Activated CD4-positive, alpha-beta T cell treated with anti-CD3 and anti-CD28 coated beads for 1 hour (primary cell): ENCODE measurements around the gene SLC22A12.

Experiments used
- DNase-seq: peaks from one replicate; pipeline ENCODE4 v3.0.0-alpha.2; 2020

SLC22A12 gene

DNA sequence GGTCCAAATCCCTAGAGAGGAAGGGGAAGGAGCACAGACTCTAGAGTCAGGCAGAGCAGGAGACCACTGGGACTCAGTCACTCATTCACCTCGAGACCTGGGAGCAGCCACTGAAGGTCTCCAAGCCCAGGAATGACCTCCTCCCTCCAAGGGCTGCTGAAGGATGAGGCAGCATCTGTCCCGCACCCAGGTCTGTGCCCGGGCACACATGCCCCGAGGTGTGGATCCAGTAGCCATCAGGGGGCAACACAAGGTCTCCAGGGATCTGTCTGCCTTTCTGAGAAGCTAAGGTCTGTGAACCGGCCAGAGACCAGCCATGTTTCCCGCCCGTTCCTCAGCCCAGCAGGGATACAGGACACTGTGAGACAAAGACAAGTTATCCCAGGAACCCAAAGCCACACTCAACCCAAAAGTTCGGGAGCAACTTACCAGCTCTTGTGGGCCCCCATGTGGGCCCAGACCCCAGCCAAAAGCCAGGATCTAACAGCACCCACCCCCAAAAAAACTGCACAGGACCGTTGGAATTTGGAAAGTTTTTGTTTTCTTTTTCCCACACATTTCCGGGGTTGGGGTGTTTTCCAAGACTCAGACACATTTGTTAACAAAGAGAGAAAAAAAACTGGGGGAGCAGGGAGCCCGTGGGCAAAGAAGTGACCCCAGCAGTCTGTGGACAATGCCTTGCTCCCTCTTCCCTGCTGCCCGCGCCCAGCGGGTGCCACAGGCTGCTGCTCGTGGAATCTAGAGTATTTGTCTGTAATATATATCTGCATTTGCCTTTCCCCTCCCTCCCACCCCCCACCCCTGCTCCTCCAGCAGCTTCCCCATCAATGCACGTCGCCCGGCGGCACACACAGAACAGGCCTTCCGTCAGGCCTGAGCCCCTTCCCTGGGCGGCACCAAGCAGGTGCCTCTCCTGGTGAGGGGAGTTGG, 14.9 kb downstream of the SLC22A12 start:
- no peak for DNase-seq

DNA sequence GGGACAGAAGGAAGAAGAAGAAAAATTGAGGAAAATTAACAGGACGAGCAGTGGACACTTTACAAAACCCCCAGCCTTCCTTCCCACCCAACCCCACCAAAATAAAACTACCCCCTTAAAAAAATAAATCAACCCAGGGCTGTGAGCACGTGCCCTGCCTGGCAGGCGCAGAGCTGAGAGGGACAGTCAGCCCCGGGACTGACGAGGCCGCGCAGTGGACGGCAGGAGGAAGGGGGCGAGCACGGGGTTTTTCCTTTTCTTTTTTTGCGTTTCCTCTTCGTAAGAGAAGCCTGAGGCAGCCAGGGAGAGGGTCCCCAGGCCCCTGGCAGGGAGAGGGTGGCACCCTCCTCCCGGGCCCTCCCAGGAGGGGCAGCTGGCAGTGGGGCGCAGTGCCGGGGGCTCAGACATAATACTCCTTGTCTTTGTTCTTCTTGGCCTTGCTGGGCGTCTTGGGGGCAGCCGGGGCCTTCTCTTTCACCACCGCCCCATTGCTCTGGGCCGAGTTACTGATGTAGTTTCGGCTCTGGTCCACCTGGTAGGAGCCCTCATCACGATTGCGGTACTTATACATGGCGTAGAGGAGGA, 15.9 kb downstream of the SLC22A12 start:
- no peak for DNase-seq

DNA sequence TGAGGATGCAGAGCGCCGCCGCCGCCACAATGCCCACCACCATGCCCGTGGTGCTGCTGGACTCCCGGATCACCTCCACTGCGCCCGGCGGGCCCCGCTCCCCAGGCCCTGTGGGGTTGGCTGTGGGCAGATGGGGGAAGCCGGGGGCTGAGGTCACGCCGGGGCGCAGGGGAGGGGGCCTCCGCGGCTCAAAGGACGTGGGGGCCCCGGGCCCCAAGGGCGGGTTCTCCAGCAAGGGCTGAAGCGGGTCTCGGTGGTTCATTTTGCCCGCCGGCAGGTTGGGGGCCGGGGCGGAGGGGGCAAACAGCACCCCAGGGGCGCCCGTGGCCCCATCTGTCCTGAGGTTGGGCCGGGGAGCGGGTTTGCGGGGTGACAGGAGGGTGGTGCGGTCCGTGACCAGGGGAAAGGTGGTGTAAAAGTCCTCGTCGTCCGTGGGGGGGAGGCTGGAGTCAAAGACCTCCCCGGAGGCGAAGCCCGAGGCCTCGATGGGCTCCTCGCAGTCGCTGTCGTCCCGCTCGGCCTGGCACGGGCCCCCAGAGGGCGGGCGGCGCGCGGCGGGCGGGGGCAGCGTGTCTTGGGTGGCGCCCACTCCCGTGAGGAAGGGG, 16.5 kb downstream of the SLC22A12 start:
- no peak for DNase-seq

GRCh38 chr11:64608046-64608445, 17.0 kb downstream of the SLC22A12 start:
- DNase-seq, result no peak

GRCh38 chr11:64608636-64609035, 17.6 kb downstream of the SLC22A12 start:
- DNase-seq, result no peak

- no peak for DNase-seq
Measured at GRCh38 chr11:64609436-64610047, 18.5 kb downstream of the SLC22A12 start.

DNA sequence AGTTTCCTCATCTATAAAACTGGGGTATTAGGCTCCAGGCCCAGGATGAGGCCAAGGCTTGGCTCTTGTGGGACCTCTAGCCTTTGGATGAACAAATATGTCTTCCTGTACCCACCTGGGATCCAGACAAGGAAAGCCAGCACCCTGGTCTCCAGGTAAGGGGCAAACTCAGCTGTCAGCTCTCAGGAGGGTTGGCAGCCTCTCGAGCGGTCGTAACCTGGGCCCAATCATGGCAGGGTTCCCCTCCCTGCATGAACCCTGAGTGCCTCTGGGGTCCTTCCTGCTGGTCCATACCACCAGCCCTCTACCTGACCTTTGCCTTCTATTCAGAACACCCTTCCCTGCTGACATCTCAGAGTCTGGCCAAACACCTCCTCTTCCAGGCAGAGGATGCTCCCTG, 19.6 kb downstream of the SLC22A12 start:
- DNase-seq, result no peak

GRCh38 chr11:64611176-64611575, 20.2 kb downstream of the SLC22A12 start:
- DNase-seq, result no peak

DNA sequence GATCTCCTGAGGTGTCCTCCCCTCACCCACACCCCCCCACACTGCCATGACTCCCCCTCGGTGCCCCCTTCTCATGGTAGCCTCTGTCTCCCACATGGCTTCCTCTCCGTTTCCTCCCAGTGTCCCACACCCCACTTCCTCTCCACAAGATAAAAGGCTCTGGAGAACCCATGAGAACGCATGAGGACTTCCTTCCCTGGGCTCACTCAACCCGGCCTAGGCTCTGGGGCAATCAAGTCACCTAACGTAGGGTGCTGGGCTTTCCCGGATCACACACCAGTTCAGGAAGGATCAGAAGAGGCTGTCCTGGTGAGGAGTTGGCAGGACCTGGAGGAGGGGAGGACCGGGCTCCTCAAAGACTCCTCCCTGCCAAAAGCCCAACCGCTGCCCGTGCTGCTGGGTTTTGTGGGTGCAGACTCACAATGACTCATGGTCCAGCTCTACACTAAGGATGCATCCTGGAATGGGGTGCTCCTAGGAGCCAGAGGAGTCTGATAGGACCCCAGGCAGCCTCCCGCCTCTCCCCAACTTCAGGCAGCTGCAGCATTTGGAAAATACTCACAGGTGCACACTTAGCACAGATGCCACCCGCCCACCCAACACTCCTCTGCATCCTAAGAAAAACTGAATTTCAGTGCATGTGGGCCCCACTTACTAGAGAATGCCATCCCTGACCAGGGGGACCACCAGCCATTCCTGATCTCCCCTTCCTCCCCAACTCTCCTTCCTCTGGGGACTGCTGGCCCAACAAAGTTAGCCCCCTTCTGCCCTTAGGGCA, 21.0 kb downstream of the SLC22A12 start:
- no peak for DNase-seq

- no peak for DNase-seq
Measured at GRCh38 chr11:64613648-64614047, 22.6 kb downstream of the SLC22A12 start.

GRCh38 chr11:64614917-64615316, 23.9 kb downstream of the SLC22A12 start:
- DNase-seq, result no peak

DNA sequence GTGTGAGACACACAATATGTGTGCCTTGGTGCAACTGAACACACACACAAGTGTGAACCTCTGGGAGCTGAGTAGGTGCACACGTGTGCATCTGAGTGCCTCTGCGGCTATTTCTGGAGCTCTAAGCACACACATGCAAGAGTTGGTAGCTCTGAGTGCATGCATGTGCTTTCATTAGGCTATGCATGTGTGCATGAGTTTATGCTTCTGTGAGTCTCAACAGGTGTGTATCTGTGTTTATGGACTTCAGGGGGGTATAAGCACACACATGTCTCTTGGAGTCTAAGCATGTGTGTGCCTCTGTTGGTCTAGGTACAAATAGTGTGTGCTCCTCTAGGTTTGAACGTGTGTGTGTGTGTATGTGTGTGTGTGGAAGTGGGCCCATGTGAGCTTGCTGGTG, 25.8 kb downstream of the SLC22A12 start:
- no peak for DNase-seq

GRCh38 chr11:64619196-64619595, 28.2 kb downstream of the SLC22A12 start:
- DNase-seq, result no peak

DNA sequence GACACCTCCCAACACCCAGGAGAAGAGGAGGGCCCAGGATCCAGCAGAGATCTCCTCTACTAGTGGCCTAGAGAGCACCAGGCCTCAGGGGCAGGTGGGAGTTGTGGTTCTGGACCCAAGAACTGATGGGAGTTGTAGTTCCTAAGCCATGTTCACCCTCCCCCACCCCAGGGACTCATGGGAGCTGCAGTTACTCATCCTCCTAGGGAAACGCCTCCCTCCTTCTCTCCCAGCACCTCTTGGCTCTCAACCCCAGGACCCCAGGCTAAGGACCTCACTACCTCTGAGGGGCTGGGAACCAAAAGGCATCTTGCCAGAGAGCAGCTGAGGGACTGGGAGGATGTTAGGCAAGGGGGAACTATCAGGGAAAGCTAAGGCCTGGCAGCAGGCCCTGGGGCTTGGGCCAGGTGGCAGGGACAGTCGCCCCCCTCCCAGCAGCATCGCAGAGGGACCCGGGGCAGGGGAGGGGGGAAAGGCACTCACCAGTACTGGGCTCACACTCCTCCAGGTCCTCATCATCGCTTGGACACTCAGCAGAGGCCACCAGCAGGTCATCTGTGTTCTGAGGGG, 28.9 kb downstream of the SLC22A12 start:
- no peak for DNase-seq

DNA sequence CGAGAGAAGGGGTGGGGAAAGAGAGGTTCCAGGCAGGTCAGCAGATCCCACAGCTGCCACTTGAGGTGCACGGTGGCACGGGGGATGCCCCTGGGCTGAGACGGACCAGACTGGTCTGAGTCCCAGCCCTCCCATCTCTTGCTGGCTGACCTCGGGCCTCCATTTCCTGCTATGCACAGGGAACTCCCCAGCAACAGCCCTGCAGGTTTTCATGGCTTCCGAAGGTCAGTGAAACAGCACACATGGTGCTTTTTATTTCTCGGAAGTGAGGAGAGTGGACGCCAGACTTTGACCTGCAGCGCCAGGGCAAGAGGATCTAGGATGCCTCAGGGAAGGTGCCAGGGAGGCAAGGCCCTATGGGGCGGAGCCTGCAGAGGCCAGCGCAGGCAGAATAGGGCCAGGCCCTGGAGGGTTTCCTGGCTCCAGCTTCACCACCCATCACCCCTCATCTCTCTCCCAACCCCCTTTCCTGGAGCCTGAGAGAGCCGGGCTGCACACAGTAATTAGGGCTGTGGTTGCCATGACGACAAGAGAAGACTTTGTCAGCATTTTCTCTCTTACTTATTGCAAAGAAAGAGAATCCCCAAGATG, 29.5 kb downstream of the SLC22A12 start:
- DNase-seq, result no peak

DNA sequence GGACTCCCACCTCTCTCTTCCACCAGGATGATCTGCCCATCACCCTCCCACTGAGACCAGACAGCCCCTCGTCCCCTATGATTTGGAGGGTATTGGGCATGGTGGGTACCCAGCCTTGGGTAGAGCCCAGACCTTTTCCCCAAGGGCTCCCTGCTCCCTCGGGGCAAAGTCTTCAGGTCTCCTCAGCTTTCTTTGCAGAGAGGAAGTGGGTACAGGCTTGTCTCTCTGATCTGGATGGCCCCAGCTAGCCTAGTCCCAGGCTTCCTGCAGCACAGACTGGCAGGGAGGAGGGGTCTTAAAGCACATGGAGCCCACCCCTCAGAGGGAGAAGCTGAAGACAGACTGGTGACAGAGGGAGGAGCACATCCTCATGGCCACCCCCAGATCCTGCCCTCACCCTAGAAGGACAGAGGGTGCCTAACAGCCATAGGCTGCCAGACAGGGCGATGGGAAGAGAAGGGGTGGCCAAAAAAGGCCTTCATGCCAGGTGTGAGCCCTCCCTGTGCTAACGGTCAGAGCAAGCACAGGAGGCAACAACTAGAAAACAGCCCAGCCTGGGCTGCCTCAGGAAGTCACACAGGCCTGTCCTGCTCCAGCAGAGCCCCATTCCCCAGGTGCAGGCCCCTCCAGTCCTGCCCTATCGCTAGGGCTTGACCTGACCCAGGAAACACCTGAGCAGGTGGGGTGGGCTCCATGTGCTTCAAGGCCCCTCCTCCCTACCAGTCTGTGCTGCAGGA, 30.4 kb downstream of the SLC22A12 start:
- no peak for DNase-seq

DNA sequence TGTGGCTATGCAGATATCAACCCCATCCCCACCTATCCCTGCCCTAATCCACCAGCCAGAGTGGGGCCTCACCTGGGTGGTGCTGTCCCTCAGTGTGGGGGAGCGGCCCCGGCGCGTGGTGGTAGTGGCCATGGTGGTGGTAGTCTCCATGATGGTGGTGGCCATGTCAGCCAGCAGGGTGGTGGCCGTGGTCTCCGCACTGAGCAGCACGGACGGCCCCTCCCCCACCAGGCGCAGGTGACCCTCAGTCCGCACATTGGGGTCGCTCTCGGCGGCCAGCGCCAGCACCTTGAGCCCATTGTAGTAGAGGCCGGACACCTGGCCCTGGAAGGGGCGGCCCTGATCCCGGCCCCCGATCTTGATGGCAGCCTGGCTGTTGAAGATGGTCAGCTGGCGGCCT, 31.7 kb downstream of the SLC22A12 start:
- no peak for DNase-seq

- DNase-seq, result no peak
Measured at GRCh38 chr11:64624883-64625481, 34.0 kb downstream of the SLC22A12 start.

DNA sequence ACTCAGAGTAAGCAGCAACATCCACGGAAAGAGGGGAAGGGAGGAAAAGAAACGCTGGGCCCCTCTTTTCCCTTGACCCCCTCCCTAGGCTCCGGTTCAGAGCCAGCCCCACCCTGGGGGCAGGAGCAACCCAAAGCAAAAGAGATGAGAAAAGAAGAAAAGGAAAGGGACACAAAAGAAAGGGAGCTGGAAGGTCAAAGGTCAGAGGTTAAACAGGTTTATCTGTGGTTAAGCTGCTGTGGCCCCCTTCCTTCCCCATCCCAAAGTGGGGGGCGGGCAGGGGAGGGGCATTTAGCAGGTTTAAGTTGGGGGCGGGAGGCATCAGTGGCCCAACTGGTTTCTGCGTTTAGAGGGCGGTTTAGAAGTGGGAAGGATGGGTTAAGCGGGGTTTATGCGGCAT, 35.6 kb downstream of the SLC22A12 start:
- no peak for DNase-seq

DNA sequence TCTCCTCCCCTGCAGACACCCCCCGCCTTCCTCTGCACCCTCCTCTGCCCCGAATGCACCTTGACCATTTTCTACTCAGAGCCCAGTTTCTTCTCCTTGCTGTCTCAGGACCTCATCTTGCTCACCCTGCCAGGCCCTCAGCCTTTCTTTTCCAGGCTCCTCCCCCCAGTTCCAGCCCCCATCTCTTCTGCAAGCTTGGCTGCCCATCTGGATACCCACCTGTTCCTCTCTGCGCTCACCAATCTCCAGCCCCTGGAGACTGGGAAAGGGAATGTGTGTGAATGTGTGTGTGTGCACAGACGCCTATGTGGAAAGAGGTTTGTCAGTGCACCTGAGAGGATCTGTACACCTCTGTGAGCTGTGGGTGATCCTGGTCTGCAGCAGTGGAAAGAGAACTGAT, 36.4 kb downstream of the SLC22A12 start:
- no peak for DNase-seq

- no peak for DNase-seq
Measured at GRCh38 chr11:64628596-64628995, 37.6 kb downstream of the SLC22A12 start.
